Measurements from ENCODE around the gene MACF1. TPM values are rescaled to one million over a fixed set of nuclear protein-coding genes. Genes with fewer than 3 reads are reported as not detected.
"Not testable (repeated sequence)": the region's sequence is repeated elsewhere in the genome, so short reads cannot be mapped to it uniquely, and the experiment has no call there.

Gene MACF1
- total and polyA plus RNA-seq, 7 donors, result 38.9 to 162 (median 71.4) TPM

DNA sequence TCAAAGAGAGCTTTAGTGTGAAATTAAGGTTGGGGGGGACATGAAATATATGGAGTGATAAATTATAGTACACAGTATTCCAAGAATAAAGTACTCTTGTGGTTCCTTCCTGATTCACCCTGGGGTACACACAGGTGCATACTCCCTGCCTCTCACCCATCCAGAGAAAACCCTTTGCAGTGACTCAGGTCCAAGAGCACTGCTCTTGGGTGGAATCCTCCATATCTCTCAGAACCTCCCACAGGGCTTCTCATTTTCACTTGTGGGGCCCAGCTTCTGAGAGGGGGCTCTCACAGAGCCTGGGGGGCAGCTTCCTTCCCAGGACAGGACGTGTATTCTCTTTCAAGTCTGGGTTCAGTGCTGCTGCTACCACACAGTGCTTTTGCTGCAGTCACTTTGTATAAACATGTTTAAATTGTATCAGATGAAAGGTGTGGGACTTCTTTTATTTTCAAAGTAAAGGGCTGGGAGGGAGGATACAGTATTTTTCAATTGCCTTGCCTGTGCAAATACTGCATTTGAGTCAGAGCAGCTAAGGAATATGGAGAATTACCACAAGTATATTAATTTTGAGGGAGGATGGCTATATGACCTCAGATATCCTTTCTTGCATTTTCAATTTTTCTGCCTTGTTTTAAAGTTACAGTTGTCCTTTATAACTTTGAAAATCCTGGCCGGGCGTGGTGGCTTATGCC, 262.1 kb downstream of the MACF1 start:
- H3K9me3 ChIP-seq, result no peaks in the 10 kb centered on the region
- peaks cover 24 to 98% of the 10 kb centered on the region in 2 donors for H3K36me3 ChIP-seq (ENCODE audit: insufficient read depth in 1 of 2, low read depth in 1 of 2)
- no peak overlapping the region for H3K4me3 ChIP-seq
- intact Hi-C loops (cut with DNase I), result no loop called here
- H3K27me3 ChIP-seq (ENCODE audit: insufficient read depth in 3 of 3, low read length in 2 of 3), result no peaks in the 10 kb centered on the region
- DNase-seq (no peak), ATAC-seq (no peak)
- 83 to 94% (median 90%) methylated on average over 3 of the region's 3 CpGs for WGBS, 3 donors
- no peak overlapping the region for H3K27ac ChIP-seq
- TF ChIP-seq, protein P1, sequence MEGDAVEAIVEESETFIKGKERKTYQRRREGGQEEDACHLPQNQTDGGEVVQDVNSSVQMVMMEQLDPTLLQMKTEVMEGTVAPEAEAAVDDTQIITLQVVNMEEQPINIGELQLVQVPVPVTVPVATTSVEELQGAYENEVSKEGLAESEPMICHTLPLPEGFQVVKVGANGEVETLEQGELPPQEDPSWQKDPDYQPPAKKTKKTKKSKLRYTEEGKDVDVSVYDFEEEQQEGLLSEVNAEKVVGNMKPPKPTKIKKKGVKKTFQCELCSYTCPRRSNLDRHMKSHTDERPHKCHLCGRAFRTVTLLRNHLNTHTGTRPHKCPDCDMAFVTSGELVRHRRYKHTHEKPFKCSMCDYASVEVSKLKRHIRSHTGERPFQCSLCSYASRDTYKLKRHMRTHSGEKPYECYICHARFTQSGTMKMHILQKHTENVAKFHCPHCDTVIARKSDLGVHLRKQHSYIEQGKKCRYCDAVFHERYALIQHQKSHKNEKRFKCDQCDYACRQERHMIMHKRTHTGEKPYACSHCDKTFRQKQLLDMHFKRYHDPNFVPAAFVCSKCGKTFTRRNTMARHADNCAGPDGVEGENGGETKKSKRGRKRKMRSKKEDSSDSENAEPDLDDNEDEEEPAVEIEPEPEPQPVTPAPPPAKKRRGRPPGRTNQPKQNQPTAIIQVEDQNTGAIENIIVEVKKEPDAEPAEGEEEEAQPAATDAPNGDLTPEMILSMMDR (IDR thresholded peaks at IDR 0.05), result no peak
- no peaks in the 10 kb centered on the region for H3K4me1 ChIP-seq

DNA sequence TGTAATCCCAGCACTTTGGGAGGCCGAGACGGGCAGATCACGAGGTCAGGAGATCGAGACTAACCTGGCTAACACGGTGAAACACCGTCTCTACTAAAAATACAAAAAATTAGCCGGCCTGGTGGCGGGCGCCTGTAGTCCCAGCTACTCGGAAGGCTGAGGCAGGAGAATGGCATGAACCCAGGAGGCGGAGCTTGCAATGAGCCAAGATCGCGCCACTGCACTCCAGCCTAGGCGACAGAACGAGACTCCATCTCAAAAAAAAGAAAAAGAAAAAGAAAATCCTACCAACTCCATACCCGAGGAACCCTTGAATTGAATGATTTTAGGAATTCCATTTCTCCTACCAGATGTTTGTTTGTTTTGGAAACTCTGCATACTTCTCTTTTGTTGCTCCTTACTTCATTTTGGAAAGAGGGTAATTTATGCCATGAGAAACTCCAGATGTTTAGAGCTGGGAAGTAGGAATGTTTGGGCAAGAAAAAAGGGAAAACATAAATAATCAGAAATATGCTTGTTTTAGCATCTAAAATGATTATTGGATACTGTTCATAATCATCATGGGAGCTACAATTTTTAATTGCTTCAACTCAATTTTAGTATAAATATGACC, 262.7 kb downstream of the MACF1 start:
- H3K9me3 ChIP-seq; H3K4me1 ChIP-seq; H3K4me3 ChIP-seq; intact Hi-C loops (cut with DNase I); ATAC-seq; H3K27me3 ChIP-seq (ENCODE audit: insufficient read depth in 3 of 3, low read length in 2 of 3); H3K27ac ChIP-seq; DNase-seq: not testable (repeated sequence)
- peaks cover 21 to 98% of the 10 kb centered on the region in 2 donors for H3K36me3 ChIP-seq (ENCODE audit: insufficient read depth in 1 of 2, low read depth in 1 of 2)
- 77 to 83% (median 80%) methylated on average over 16 of the region's 16 CpGs for WGBS, 3 donors

DNA sequence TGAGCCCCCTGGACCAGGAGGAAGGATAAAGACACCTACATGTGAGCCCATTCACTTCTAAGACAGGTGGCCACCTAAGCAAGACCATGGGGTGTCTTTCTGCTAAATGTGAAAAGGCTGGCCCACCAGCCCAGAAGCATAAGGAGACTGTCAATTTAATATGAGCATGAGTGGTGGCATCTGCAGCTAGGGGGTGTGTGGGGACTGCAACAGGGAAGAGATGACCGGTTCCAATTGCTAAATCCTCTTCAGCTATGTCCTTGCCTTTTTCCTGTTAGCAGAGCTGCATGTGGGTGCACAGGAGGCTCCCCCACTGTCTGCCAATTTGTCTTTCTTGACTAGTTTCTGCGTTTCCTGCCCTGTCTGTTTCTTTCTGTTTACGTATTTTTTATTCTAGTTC, 264.7 kb downstream of the MACF1 start:
- DNase-seq, result no peak
- Histone ChIP-seq H3K4me3 (no peak overlapping the region), H3K4me1 (no peaks in the 10 kb centered on the region), H3K27me3 (ENCODE audit: insufficient read depth in 3 of 3, low read length in 2 of 3) (no peaks in the 10 kb centered on the region), H3K27ac (no peak overlapping the region), H3K36me3 (ENCODE audit: insufficient read depth in 1 of 2, low read depth in 1 of 2) (peaks cover 12 to 97% of the 10 kb centered on the region in 2 donors), H3K9me3 (no peaks in the 10 kb centered on the region)
- TF ChIP-seq, protein P1 (IDR thresholded peaks at IDR 0.05), result no peak
- ATAC-seq, result no peak
- intact Hi-C loops (cut with DNase I), result no loop called here
- WGBS, 3 donors, result 75 to 79% (median 78%) methylated on average over 3 of the region's 3 CpGs

DNA sequence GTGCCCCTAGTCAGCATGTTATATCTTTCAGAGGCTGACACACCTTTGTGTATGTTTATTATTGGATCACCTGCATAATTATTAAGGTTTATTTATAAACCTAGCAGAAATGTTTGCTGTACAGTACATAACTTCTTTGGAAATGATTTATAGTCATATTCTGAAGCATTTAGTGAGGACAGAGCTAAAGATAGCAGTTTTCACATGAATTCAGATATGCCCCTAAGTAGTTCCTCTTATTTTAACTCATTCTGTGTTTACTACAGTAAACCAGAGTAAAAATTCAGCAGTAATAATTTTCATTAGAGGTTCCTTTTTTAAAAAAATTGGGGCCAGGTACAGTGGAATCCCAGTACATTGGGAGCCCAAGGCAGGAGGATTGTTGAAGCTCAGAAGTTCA, 265.5 kb downstream of the MACF1 start:
- Histone ChIP-seq H3K4me3 (no peak overlapping the region), H3K27ac (no peak overlapping the region), H3K4me1 (no peaks in the 10 kb centered on the region), H3K27me3 (ENCODE audit: insufficient read depth in 3 of 3, low read length in 2 of 3) (no peaks in the 10 kb centered on the region), H3K36me3 (ENCODE audit: insufficient read depth in 1 of 2, low read depth in 1 of 2) (peaks cover 14 to 97% of the 10 kb centered on the region in 2 donors), H3K9me3 (no peaks in the 10 kb centered on the region)
- intact Hi-C loops (cut with DNase I), result no loop called here
- ATAC-seq (no peak), DNase-seq (no peak)
- TF ChIP-seq, protein P1 (IDR thresholded peaks at IDR 0.05), result no peak

DNA sequence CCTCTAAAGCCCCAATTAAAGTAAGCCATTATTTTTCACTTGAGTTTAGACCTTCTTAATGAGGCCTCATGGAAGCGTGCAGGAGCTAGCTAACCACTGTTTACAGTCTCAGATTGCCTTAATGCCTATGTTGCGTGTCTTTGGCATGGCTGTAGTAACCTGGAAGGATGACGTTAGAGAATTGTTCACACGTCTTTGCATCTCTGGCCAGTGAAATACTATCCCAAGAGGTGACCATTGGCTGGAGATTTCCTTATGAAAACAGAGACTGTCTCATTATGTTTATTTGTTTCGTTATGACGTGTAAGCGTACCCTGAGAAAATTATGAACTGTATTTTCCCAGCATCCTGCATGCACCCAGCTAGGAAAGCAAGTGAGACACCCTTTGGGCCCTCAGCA, 268.3 kb downstream of the MACF1 start:
- no peak overlapping the region for H3K4me3 ChIP-seq
- H3K4me1 ChIP-seq, result no peaks in the 10 kb centered on the region
- H3K27ac ChIP-seq, result no peak overlapping the region
- peaks cover 6 to 95% of the 10 kb centered on the region in 2 donors for H3K36me3 ChIP-seq (ENCODE audit: insufficient read depth in 1 of 2, low read depth in 1 of 2)
- intact Hi-C loops (cut with DNase I), result no loop called here
- DNase-seq (no peak), ATAC-seq (no peak)
- TF ChIP-seq, protein P1 (IDR thresholded peaks at IDR 0.05), result no peak
- WGBS, 3 donors, result 79 to 86% (median 81%) methylated on average over 7 of the region's 7 CpGs
- H3K27me3 ChIP-seq (ENCODE audit: insufficient read depth in 3 of 3, low read length in 2 of 3), result no peaks in the 10 kb centered on the region
- no peaks in the 10 kb centered on the region for H3K9me3 ChIP-seq
